Suppressor macrophage treated with lipopolysaccharide for 4 hours (primary cell): ENCODE measurements around the gene CX3CR1.
"Not testable (repeated sequence)": the region's sequence is repeated elsewhere in the genome, so short reads cannot be mapped to it uniquely, and the experiment has no call there.

Source experiments
- DNase-seq: peaks from one replicate; pipeline ENCODE4 v3.0.0-alpha.2; 2020

The CX3CR1 gene

GRCh38 chr3:39279745-39280517 lies at the start of gene CX3CR1:
TSS of gene CX3CR1 (minus strand) at chr3:39280036. CDS start at chr3:39266509, 13,527 bp downstream.
- DNase-seq: no peak

DNA sequence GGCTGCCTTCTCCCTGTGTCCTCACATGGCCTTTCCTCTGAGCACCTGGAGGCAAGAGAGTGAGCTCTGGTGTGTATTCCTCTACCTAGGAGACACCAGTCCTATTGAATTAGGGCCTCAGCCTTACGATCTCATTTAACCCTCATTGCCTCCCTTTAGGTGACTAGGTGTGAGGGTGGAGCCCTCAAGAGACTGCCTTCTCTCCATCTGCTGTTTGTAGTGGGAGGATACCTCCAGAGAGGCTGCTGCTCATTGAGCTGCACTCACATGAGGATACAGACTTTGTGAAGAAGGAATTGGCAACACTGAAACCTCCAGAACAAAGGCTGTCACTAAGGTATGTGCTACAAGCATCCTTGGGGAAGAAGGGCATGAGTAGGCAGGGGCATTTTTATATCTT lies 49.7 kb upstream of the CX3CR1 start, which contains the start of gene CCR8:
Gene CCR8, plus strand, starts transcription at position 217 of the 400 bp plus-strand sequence. CDS start 2,623 bp downstream, outside the sequence.
- no peak for DNase-seq

- DNase-seq: no peak
Measured at GRCh38 chr3:39327746-39328349, 48.0 kb upstream of the CX3CR1 start.

DNA sequence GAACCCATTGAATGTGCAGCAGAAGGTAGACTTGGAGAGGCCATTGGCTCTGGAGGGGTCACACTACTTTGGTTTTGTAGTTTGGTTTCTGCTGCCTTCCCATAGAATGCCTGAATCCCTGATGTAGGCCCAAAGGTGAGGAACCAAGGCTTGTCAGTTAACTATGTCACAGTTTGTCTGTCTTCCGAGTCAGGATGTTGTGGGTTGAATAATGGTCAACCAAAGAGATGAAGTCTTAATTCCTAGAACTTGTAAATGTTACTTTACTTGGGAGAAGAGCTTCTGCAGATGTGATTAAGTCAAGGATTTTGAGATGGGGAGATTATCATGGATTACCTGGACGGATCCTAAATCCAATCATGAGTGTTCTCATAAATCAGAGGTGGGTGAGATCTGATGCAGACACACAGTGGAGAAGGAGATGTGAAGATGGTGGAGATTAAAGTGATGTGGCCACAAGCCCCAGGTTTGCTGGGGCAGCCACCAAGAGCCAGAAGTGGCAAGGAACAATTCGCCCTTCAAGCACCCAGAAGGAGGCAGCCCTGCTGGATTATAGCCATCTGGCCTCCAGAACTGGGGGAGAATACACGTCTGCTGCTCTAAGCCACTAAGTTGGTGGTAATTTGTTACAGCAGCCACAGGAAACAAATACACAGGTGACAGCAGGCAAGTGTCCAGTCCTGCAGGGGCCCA lies 47.4 kb upstream of the CX3CR1 start:
- DNase-seq: no peak

DNA sequence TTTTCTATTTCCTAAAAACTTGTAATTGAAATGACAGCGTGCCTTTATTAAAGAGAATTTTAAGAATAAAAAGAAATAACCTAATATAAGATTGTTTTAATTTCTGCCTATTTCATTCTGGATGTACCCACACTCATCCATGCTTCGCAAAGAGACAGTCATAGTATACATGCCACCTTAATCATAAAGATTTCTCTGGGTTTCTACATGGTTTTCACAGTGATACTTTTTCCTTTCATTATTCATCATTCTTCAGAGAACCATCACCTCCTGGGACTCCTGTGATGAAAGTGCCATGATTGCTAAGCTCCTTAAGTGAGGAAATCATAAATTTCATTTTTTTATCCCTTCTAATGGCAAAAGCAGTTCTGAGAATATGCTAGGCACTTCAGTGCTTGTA lies 45.4 kb upstream of the CX3CR1 start:
- no peak for DNase-seq

- DNase-seq: no peak
Measured at GRCh38 chr3:39323494-39323893, 43.7 kb upstream of the CX3CR1 start.

DNA sequence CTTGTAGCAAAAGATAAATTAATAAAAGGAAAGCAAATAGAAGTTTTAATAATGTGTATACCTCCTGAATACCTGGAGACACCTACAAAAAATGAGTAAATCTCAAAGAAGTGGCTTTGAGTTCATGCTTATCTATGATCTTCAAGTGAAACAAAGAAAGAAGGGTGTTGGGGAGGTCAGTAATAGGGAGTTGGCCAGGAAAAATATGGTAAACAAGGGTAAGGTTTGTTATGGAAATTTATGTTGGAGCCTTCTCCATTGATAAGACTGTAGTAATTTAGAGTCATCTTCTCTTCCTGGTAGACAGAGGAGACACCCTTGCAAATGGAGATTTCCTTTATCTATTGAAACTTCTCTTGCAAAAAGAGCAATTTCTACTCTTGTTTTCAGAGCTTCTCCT lies 43.1 kb upstream of the CX3CR1 start:
- DNase-seq: no peak

- DNase-seq: not testable (repeated sequence)
Measured at GRCh38 chr3:39322209-39322715, 42.4 kb upstream of the CX3CR1 start.

- not testable (repeated sequence) for DNase-seq
Measured at GRCh38 chr3:39321574-39321983, 41.7 kb upstream of the CX3CR1 start.

DNA sequence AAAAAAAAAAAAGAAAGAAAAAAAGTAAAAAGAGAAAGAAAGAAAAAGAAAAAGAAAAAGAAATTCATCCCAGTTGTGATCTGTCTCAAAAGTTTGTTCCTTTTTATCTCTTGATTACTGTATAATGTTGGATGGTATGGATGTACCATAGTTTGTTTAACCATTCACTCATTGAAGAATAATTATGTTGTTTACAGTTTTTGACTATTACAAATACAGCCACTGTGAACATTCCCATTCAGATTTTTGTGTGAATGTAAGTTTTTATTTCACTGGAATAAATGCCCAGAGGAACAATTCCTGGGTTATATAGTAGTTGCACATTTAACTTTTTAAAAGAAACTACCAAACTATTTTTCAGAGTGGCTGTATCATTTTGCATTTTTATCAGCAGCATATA lies 39.4 kb upstream of the CX3CR1 start:
- DNase-seq: no peak

- no peak for DNase-seq
Measured at GRCh38 chr3:39318301-39318700, 38.5 kb upstream of the CX3CR1 start.

DNA sequence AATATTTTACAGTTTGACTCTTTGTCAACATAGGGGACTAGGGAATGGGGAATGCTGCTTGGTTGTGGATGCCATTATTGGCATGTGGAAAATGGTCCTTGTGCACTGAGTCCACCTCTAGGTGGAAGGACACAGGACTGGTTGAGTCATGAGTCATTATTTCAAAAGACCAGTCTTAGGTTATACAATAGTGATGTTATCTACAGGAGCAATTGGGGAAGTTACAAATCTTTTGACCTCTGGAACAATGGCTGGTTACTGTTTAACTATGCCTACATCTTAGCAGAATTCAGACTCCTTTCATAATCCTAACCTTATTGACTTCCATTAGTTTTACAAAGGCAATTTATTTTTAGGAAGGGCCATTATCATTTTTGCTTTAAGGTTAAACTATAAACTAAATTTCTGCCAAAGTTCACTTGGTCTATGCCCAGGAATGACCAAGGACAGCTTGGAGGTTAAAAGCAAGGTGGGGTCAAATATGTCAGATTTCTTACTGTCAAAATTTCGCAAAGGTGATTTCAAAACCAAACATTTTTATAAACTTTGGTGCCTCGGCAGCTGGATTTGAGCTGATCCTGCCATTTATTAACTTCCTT lies 37.8 kb upstream of the CX3CR1 start:
- DNase-seq: peak; percentile 50

GRCh38 chr3:39315420-39315819 lies 35.6 kb upstream of the CX3CR1 start:
- DNase-seq: no peak

GRCh38 chr3:39313289-39313688 lies 33.5 kb upstream of the CX3CR1 start:
- DNase-seq: no peak

DNA sequence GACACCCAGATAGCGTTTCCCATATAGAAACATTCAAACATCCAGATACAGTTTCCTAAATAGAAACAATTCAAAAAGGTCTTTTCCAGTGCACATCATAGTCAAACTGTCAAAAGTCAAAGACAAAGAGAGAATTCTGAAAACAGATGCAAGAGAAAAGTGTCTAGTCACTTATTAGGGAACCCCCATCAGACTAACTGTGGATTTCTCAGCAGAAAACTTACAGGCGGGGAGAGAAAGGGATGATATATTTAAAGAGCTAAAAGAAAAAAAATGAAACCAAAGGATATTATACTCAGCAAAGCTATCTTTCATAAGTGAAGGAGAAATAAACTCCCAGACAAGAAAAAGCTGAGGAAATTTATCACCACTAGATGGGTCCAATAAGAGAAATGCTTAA lies 22.3 kb upstream of the CX3CR1 start:
- no peak for DNase-seq

DNA sequence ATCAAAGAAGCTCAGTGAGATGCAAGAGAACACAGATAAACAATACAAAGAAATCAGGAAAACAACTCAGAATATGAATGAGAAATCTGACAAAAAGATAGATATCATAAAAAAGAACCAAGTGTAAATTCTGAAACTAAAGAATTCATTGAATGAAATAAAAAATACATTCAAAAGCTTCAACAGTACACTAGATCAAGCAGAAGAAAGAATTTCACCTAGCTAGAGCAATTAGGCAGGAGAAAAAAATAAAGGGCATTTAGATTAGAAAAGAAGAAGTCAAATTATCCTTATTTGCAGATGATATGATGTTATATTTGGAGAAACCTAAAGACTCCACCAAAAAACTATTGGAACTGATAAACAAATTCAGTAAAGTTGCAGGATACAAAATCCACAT lies 19.4 kb upstream of the CX3CR1 start:
- no peak for DNase-seq

GRCh38 chr3:39296197-39297077 lies 16.6 kb upstream of the CX3CR1 start:
- no peak for DNase-seq

- DNase-seq: no peak
Measured at GRCh38 chr3:39295184-39295775, 15.4 kb upstream of the CX3CR1 start.

DNA sequence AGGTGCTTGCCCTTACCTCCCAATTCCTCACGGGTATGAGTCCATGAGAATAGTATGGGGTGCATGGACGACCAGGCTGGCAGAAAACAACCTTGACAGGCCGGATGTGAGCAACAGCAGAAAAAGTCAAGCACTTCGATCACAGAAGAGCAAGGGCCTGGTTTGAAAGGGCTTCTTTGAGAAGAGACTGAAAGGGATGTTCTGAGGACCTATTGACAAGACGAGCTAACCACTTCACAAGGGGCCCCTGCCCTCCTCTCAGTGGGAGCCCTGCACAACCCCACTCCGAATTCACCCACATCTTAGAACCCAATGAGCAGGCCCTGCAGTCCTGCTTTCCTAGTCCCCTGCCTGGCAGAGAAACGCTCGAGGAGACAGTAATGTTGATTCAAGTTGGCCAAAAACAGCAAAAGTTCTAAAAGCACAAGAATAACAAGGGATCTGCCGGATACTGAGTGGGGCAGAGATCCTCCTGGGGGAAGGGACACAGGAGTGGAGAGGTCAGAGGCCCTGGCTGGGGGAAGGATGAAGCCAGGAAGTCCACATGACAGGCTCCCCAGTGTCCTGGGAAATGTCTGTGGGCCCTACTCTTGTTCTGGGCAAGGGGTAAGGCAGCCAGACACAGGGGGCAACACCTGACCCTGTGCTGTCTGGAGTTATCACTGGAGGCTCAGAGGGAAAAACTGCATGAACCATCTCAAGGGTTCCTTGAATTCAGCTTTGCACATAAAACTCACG lies 14.8 kb upstream of the CX3CR1 start:
- DNase-seq: no peak

DNA sequence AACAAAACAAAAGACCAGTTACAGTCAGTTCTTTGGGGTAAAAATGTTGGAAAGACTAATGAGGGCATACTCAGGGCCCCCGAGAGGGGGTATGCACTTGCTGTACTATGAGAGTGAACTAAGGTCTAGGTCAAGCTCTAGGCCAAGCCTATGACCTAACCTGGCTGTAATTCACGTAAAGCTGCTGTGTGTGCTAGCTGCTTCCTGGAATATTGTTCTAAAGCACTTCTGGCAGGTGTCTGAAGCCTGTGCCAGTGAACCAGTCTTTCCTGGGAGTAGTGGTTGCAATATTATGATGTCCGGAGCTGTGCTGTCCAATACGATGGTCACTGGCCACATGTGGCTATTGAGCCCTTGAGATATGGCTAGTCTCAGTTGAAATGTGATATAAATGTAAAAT lies 13.1 kb upstream of the CX3CR1 start:
- no peak for DNase-seq

DNA sequence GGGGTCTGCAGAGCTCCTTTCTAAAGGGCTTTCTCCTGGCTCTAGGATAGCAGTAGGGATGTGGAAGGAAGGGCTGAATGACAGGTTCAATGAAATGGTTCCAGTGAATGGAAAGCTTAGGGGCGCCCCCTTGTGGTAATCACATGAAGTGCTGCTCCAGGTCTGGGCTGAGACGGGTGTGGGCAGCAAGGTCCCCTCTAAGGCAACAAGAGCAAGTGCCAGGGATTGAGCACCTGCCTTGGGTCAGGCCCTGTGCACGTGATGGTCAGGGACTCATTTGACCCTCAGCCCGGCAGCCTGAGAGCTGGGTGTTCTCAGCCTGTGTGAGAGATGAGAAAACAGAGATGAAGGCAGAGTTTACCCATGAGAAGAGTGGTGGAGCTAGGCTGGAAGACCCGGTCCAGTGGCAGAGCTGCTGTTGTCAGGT lies 12.1 kb upstream of the CX3CR1 start:
- DNase-seq: peak; percentile 78
